OCI-LY3 (cell line): ENCODE measurements around the gene MEF2C.

Source experiments
- CTCF ChIP-seq: fragments of 200-600, 300-600 bp; sonication (generic); IDR thresholded peaks from 2 replicates; pipeline ENCODE4 v1.5.1; 2014; ENCODE audit warnings: antibody characterized with exemption, low read length, low read depth
- EZH2phosphoT487 ChIP-seq: fragments of 200-600 bp; shearing (Covaris generic); IDR thresholded peaks from 2 replicates; pipeline ENCODE4 v1.6.1; 2018; ENCODE audit warnings: antibody characterized with exemption, mixed run types, low read depth

- TF ChIP-seq CTCF = no peak
- no peak for TF ChIP-seq EZH2phosphoT487
These were observed 7.2 kb upstream of the MEF2C start for GRCh38 chr5:88890070-88890781.
